Bronchial epithelial cell (primary cell): ENCODE measurements around the gene TRIM28. TPM values are rescaled to one million over a fixed set of nuclear protein-coding genes. Genes with fewer than 3 reads are reported as not detected.
A peak's percentile ranks its signal among the peaks of the same experiment; 100 is the strongest.

Experiments used
- DNase-seq: peaks from one replicate; pipeline ENCODE4 v3.0.0-alpha.2; 2010; ENCODE audit warnings: low read depth
- FAIRE-seq: peaks from 2 replicates; lab custom pipeline; 2011; peaks lifted over from hg19 to GRCh38; lab: Jason Lieb, UNC
- H3K27me3 ChIP-seq: 2 replicates; pipeline ENCODE4 v1.5.1; 2011; ENCODE audit warnings: low read length; ENCODE audit not compliant: control insufficient read depth, insufficient read depth
- H3K36me3 ChIP-seq: 2 replicates; pipeline ENCODE4 v1.5.1; 2011; ENCODE audit warnings: low read length; ENCODE audit not compliant: control insufficient read depth, insufficient read depth
- H3K4me3 ChIP-seq: 2 replicates; pipeline ENCODE4 v1.5.1; 2011; ENCODE audit warnings: mild to moderate bottlenecking, low read depth, low read length, control low read depth
- CTCF ChIP-seq: IDR thresholded peaks from 2 replicates; pipeline ENCODE4 v1.5.1; 2011; ENCODE audit warnings: mild to moderate bottlenecking, moderate library complexity, low read length, control low read depth, inconsistent platforms; ENCODE audit not compliant: insufficient read depth, severe bottlenecking
- total RNA-seq: library from RNA; depleted of rRNA; stranded (reverse); fragments of >200 nt; gene quantifications from 2 replicates; pipeline ENCODE4 v1.2.1, GENCODE V29; 2014

Gene TRIM28
- total RNA-seq, 1 donor from 2014 or later = 277 TPM

GRCh38 chr19:58544591-58545285 is 874 bp downstream of the TRIM28 start:
- FAIRE-seq (no peak), DNase-seq (no peak)

GRCh38 chr19:58545286-58546018 is 1.6 kb downstream of the TRIM28 start:
- DNase-seq (no peak), FAIRE-seq (no peak)
- Histone ChIP-seq H3K4me3 (peak overlapping the region; percentile 66), H3K27me3 (no peaks in the 10 kb centered on the region), H3K36me3 (peaks cover 40% of the 10 kb centered on the region)
- TF ChIP-seq CTCF = no peak

More at GRCh38 chr19:58544591-58545285, 874 bp downstream of the TRIM28 start:
- H3K36me3 ChIP-seq = peaks cover 34% of the 10 kb centered on the region
- no peaks in the 10 kb centered on the region for H3K27me3 ChIP-seq
- TF ChIP-seq CTCF = no peak
- H3K4me3 ChIP-seq = peak overlapping the region; percentile 66

GRCh38 chr19:58546019-58546530 is 2.2 kb downstream of the TRIM28 start:
- FAIRE-seq (no peak), DNase-seq (no peak)
- H3K27me3 ChIP-seq = no peaks in the 10 kb centered on the region
- peaks cover 45% of the 10 kb centered on the region for H3K36me3 ChIP-seq
- TF ChIP-seq CTCF = no peak
- H3K4me3 ChIP-seq = peak overlapping the region; percentile 66

GRCh38 chr19:58547323-58548312 is 3.8 kb downstream of the TRIM28 start:
- no peak for TF ChIP-seq CTCF
- FAIRE-seq (no peak), DNase-seq (no peak)
- Histone ChIP-seq H3K4me3 (no peak overlapping the region), H3K36me3 (peaks cover 51% of the 10 kb centered on the region), H3K27me3 (no peaks in the 10 kb centered on the region)

GRCh38 chr19:58548859-58549663 is 5.2 kb downstream of the TRIM28 start:
- TF ChIP-seq CTCF = no peak
- no peaks in the 10 kb centered on the region for H3K27me3 ChIP-seq
- H3K4me3 ChIP-seq = no peak overlapping the region
- DNase-seq = no peak
- peaks cover 53% of the 10 kb centered on the region for H3K36me3 ChIP-seq
- FAIRE-seq = no peak
